ENCODE measurements around the gene LMX1A.

Gene LMX1A

DNA sequence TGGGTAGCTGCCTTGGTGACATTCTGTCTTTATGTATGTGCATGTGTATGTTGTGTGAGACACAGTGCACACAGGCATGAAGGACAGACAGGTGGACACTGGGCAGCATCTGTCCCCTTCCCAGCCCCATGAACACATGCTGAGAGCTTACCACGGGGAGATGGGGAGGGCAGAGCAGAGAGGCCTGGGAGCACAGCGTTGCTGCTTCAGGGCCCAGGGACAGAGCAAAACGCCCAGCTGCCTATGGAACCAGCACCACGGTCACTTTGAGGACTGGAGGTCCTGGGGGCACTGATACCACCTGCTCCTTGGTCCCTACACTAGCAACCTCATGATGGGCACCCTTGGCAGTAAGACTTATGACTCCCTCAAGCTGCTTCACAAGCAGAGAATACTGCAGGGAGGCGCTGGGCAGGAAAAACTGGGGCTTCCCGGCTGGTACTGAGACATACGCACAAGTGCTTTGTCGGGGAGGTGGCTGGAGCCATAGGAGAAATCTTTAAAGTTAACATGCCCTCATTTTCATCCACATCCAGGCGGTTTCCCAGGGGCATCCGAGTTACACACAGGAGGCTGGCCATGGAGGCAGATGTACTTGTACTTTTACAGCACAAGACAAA is 40.3 kb downstream of the LMX1A start:
- no peak for DNase-seq

DNA sequence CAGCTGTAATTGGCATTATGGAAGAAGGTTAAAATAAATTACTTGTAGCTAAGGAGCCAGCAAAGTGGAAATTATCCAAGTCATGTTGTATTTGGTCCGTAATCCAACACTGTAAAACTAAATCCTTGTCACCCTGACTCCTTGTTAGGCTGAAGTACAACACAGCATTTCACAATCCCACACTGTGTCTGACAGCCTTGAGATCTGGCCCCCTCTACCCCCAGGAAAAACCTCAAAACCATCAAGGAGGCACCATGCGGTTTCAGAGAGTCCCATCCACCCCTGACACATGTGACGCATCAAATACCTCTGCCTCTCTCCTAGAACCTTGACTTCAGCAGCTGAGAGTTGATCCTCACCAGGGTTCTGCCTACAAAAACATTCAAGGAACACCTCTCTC is 41.0 kb downstream of the LMX1A start:
- DNase-seq: no peak

DNA sequence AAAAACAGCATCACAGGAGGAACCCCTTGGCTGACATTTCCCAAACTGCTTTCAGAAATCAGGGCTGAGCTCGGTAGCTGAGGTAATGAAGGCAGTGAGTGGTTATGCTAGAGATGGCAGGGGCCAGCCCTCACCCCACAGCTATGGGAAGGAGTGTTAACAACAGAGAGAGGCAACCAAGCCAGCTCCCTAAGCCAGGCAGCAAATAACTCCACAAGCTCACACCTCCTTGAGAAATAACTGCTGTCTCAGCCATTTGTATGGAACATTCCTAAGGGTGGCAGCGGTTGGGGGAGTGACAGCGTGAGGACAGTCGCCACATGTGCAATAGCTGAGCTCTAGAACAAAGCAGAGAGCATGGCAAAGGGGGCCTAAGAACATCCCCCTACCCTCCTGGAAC is 42.6 kb downstream of the LMX1A start:
- DNase-seq: no peak

DNA sequence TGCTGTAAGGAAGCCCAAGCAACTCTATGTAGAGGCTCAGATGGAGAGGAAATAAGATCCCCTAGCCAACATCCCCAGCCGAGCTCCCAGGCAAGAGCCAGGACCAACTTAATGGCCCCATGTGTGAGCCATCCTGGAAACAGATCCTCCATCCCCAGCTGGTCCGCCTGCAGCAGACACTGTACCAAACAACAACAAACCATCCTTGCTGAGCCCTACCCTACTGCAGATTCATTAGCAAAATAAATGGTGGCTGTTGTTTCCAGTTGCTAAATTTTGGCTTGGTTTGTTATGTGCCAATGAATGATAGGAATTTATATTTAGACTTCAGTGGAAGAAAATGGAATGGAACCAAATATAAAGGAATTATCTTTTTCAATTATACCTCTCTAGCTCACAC is 43.9 kb downstream of the LMX1A start:
- no peak for DNase-seq

DNA sequence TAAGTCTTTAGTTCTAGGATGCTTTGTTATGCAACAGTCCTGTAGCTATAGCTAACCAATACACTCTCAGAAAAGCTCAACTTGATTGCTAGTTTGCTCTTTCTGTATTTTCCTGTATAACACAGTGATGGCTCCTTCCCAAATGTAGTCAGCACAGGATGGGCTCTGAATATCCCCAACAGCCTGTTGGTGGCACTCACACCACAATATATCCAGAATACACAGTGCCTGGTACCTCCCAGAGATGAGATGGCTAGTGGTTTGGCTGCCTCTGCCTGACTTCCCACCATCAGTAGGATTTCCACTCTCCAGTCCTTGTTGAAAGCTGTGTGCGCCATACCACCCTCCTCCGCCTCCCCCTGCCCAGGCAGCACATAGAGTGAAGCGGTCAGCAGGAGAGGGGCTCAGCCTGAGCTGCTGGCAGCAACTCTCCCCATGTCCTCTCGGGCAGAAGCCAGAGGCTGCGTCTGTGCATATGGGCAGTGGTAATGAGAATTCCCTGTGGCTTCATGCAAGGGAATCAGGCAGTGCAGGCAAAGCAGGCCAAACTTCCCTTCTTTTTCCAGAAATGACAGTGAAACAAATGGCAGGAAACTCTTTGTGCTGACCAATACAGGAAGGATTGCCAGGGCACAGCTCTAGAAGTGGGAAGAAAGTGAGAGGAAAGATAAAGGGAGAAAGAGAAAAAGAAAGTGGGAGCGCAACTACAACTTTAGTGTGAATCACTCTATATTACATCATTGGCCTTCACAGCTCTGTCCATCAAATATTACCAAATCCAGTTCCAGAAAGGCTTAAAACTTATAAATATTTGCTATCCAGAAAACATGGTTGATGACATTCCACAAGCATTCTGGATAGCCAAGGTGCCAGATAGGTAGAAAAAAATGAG is 49.7 kb downstream of the LMX1A start:
- DNase-seq: no peak

DNA sequence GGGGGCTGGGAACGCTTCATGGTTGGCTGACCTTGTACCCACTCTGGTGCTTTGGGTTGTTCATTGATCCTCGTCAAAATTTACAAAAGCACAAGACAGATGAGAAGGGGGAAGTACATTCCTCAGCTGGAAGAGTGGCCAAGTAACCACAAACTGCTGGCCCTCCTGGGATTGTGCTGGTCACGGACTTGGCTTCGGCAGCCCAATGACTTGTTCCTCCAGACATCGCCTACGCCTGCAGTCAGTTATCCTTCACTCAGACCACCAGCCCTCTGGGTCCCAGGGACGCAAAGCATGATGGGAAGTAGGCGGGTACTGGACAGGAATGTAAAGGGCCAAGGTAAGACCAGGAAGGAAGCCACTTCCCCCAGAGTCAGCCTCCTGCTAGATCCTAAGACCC is 53.1 kb downstream of the LMX1A start:
- DNase-seq: no peak

DNA sequence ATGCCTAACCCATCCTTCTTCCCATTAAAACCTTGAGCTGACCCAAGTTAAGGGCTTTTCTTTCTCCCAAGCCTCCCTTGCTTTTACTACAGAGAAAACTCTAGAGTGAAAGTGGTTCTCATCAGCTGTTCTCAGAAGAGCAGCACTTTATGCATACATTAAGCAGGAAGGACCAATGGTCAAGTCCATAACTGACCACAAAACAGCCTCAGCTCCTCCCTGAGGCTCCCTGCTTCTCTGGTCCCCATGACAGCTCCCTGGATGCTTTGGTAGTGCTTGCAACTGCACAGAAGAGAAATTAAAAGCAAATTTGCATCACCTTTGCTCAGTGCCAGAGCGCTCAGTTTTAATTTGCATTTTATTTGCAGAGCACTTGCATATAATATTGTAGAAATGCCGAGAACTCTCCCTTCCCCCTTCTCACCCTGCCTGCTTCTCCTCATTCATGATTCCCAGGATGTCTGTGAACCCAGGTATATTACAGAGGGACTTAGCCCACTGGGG is 56.1 kb downstream of the LMX1A start:
- no peak for DNase-seq

DNA sequence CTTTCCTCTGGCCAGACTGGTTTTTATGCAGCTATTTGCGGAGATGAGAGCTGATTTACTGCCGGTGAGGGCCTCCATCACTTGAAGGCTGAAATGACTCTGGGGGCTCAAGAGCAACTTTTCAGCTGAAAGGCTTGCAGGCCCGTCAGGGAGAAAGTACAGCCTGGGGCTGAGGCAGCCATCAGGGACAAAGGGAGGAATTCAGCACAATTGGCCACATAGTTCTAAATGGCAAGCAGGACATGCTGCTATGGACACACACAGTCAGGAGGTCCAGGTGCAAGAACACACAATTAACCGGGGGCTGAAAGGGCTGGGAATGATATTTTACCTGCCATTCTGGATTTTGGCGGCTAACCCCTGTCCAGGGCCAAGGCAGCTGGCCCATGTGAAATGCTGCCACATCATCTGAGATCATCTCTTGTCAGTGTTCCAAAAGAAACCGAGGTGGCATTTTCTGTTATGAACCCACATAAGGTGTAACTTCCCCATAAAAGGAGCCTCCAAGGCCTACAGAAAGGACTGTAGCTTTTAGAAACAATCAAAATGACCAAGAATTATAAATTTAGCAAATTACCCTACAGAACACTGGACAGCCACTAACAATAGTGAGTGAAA is 58.2 kb downstream of the LMX1A start:
- DNase-seq: no peak

DNA sequence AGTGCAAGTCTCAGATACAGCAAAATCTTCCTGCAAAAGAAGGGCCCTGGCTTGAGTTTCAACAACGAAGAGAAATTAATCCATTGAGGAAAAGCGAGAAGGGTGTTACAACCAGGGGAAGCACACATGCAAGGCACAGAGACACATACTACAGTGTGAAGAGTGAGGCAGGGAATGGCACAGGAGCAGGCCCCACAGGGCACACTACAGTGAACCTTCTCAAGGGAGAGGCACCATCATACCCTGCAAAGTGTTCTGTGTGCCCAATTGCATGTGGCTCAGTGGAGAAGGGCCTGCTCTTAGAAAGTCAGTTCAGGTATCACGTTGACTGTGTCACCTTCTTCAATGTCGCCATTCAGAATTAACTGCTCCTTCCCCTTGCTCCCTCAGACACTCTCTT is 60.3 kb downstream of the LMX1A start:
- no peak for DNase-seq

DNA sequence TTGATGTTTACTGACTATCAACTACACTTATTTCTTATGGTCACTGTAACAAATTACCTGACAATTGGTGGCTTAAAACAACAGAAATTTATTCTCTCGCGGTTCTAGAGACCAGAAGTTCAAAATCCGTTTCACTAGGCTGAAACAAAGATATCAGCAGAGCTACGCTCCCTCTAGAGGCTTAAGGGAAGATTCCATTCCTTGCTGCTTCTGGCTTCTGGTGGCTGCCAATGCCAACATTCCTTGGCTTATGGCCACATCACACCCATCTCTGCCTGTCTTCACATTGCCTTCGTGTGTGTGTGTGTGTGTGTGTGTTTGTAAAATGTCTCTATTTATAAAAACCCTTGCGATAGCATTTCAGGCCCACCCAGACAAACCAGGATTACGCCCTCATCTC is 66.4 kb downstream of the LMX1A start:
- DNase-seq: no peak

DNA sequence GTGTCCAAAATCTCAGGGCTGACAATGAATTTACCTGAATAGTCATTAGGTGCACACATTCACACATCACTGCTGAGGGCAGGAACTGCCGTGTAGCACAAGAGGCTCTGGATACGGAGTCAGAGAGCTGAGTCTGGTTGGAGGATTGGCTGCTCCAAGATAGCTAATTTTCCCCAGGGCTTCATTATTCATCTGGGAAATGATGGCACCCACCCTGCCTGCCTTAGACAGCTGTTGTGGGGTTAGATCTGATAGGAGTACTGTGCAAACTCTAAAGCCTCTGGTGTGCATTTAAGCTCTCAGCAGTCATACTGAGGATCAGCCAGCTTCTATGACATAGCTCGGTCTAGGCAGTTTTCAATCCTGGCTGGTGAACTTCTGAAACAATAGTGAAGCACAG is 67.0 kb downstream of the LMX1A start:
- no peak for DNase-seq

DNA sequence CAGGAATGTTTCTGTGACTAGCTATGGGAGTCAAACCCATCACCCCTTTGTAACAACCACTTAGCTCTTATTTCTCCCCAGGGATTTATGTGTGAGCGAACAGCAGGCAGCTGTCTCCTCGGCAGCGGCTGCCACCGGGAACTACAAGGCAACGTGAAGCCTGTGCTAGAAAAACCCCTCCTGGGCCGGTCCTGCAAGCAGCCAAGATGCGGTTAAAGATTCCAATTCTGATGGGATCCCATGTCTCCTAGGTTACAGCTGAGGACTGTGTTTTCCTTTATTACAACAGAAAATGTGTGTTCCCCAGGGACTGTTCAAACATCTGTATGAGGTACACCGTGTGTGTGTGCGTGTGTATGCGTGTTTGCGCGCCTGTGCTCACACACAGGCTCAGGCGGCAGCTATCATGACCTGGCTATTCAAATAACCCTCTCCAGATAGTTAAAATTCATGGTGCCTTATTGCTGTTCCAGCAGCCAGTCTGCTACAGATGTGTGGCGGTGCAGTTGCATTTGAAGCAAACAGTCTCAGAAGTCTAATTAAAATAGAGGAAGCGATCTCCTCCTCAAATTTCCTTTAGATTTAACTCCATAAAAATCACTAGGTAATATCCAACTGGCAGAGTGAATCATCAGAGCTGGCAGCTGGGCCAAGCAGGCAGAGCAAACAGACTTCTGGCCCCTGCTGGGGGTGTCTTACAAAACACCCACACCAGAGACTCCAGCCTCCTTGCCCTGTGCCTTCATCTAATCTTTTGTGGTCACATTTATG is 68.0 kb downstream of the LMX1A start:
- DNase-seq: peak; percentile 62

DNA sequence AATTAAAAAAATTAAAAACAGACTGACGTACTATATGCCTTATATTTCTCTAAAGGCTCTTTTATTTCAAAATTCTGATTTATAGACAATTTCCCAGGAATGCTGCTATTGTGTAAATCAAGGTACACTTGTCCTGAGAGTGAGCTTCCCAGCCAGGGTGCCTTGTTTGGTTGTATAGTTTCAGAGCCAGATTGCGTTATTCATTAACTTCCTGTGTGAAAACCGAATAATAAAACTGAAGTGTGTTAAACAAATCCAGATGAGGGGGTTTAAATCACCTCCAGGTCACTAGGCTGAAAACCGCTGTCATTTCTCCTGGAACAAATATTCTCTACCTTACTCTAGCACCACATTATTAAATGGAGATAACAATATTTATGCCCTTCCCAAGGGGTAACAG is 68.7 kb downstream of the LMX1A start:
- no peak for DNase-seq

DNA sequence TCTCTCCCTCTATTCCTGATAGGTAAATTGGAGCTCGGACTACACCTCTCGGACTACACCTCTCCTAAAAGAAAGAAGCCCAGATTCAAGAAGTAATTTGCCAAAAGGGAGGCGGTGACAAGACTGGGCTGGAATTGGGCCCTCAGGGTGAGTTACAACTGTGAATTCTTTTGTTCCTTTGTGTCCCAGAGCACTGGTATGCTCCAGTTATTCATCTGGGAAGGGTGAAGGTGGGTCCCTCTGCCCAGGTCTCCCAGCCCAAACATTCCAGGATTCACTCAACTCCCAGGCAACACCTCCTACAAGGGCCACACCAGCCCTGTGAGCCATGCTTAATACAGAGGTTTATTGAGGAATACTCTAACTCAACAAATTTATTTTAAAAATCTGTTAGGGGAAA is 69.2 kb downstream of the LMX1A start:
- DNase-seq: no peak

DNA sequence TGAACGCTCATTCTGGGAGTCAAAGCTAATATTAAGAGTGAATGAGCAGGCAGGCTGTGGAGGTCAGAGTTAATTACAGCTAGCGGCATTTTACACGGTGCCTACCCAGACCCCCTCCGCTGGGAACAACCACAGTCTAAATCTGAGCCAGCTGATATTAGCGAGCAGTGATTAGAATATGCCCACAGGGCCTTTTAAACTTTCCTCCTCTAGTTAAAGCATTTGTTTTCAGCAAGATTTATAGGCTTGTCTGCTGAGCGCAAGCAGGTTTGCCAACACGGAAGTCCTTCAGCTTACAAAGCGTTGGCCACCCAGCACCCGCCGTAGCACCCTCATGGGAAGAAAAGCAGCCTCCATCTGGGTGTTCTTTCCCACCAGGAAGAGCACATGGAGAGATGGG is 72.1 kb downstream of the LMX1A start:
- DNase-seq: peak; percentile 51

DNA sequence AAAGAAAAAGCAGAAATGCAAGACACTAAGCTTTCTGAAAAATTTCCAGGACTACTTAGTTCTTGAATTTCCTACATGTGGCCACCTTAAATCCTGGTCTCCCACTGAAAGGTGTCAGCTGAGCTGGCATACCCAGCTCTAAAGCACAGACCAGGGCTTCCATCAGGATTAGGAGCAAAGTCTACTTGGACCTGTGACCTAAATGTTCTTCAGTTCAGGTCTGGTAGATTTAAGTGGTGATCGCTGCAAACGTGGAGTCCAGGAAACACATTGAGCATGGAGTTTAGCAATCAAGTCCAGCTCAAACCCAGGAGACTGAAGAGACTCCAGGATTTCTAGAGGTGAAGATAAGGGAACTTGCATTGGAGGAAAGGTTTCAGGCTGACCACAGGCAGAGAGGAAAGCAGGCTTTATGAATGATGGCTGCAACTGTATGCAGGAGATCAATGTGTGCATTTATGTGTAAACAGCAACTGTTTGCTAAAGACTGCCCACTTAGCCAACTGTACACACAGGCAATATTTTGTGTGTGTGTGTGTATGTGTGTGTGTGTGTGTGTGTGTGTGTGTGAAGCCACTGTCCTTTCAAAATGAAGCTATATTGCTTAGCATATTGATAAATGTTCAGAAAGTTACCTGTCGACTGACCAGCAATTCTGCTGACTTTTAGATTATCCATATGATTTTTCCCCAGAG is 75.2 kb downstream of the LMX1A start:
- DNase-seq: no peak

DNA sequence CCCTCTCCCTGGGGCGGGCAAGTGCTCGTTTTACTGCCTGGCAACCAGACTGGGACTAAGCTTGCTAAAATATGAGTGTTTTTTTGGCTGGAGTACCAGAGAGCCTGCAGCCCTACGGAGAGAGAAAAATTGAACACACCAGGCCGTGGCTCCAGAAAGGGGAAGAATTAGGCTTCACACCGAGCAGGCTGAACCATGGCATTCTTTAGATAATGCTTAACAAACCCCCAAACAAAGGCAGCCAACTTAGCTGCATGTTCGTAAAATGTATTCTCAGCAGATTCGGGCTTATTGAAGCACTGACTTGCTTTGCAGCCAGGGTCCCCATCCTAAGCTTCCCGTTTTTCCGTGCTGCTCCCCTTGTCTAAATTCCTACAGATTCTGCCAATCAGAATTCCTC is 76.6 kb downstream of the LMX1A start:
- DNase-seq: no peak

DNA sequence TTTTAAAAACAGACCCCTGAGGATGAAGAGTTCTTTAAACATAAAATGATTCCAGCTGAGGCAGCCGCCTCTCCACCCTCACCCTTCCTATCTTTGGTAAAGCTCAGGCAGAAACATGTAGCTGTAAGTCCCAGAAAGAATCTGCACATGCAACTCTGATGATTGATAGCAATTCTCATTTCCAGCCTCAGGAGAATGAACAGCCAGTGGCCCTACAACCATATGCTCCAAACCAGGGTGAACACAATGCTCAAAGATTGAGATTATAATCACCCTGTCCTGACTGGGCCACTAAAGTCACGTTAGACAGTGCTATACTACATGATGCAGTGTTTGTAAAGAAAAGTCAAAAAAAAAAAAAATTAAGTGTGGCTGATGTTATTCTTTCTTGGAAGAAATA is 80.2 kb downstream of the LMX1A start:
- no peak for DNase-seq

DNA sequence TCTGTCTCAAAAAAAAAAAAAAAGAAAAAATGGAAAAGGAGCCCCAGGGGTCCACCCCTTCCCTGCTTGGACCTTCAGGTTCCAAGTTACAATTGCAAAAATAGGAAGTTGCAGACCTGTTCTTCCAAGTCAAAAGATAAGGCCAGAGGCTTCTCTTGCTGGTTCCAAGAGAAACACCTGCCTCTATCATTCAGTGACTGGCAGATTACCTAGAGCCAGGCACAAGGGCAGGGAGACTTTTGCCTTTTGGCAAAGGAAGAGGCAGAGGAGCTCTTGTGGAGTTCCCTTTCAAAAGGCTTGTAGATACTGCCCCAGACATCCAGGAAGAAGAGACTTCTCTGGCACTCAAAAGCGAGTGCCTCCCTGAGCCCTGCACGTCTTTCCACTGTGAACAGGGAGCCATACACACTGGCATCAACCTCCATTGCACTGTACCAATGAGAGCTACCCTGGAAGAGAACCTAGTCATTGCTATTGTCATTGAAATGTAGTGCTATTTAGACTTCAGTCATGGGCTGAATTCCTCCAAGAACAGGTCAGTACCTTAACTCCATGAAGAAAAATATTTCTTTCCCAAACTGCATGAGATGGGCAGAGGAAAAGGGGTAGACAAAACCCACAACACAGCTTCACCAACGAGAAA is 91.2 kb downstream of the LMX1A start:
- DNase-seq: no peak

DNA sequence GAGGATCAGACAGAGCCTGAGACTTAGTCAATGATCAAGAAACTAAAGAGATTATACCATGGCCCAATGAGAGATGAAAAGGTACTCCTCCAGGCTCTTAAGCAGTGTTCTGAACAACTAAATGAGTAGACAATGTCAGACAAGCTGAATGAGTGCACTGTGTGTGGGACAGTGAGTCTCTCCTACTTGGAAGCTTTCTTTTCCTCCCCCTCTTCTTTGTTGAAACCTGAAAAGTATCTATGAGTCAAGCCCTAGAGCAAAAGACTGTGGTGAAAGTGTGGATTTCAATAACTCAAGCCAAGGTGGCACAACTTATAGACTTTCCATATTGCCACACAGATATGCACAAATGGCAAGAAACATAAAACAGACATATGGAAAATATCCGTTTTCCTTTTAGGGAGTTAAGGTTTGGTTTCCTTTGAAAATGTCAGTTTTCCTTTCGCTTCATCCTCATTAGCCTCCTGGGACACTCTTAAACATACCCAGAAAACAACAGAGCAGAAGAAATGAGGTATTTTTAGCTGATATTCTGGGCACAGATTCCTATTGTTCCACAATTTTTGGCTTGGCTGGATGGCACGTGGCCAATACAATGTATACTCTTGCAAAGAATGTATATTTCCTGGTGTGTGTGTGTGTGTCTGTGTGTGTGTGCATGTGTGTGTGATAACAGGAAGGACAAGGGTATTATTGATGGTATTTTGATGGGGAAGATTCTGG is 96.6 kb downstream of the LMX1A start:
- no peak for DNase-seq

DNA sequence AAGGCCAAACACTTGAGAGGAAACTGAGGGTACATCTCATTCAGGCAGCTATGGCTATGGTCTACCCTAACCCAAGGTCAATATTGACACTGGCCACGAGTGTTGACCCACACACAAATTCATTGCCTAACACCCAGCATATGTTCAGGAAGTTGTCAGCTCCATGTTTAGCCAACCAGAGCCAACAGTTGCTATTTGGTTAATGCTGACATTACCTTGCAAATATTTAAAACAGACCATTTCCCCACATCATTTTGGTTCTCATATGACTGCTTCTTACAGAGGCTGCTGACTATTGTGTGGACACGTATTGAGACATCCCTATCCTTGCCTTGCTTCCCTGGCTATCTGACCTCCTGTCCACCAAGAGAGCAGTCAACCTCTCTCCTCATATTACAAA is 97.3 kb downstream of the LMX1A start:
- no peak for DNase-seq
